H1 (cell line): ENCODE results near the gene PWWP3B. TPM values are rescaled to one million over a fixed set of nuclear protein-coding genes. Genes with fewer than 3 reads are reported as not detected.

ENCODE experiments used
- CTCF ChIA-PET: fragments of 300-600 bp; sonication (Branson Sonifier 250); formaldehyde crosslinking; loops from one replicate; lab custom pipeline; 2021; ENCODE audit not compliant: partially characterized antibody; lab: Charles Lee
- POLR2A ChIA-PET: fragments of 300-600 bp; sonication (Branson Sonifier 250); formaldehyde crosslinking; loops from one replicate; lab custom pipeline; 2021; ENCODE audit warnings: inconsistent platforms; ENCODE audit not compliant: partially characterized antibody; lab: Charles Lee
- DNase-seq, 2 experiments: peaks; one replicate each; pipeline versions ENCODE4 v3.0.0 to v3.0.0-alpha.2; 2010 to 2022; ENCODE audit warnings: low spot score in 2 of 2, low read depth in 1 of 2, mixed read lengths in 1 of 2
- FAIRE-seq: peaks from 2 replicates; lab custom pipeline; 2011; peaks lifted over from hg19 to GRCh38; lab: Jason Lieb, UNC
- H2AFZ ChIP-seq: 2 replicates; pipeline ENCODE4 v1.8.1; 2012; ENCODE audit warnings: low read length, inconsistent platforms
- H2AK5ac ChIP-seq: 2 replicates; pipeline ENCODE4 v1.6.1; 2013; ENCODE audit warnings: low read depth, low read length
- H2BK120ac ChIP-seq: replicated peaks from 2 replicates; pipeline ENCODE3; 2013; ENCODE audit warnings: low read depth, low read length, inconsistent platforms
- H2BK12ac ChIP-seq: 2 replicates; pipeline ENCODE4 v1.6.1; 2013; ENCODE audit warnings: low read depth, low read length
- H2BK15ac ChIP-seq: 2 replicates; pipeline ENCODE4 v1.6.1; 2013; ENCODE audit warnings: low read length
- H2BK20ac ChIP-seq: 2 replicates; pipeline ENCODE4 v1.6.1; 2013; ENCODE audit warnings: low read length
- H2BK5ac ChIP-seq: 2 replicates; pipeline ENCODE4 v1.6.1; 2013; ENCODE audit warnings: low read depth, low read length
- H3K14ac ChIP-seq: 2 replicates; pipeline ENCODE4 v1.6.1; 2013; ENCODE audit warnings: inconsistent platforms; ENCODE audit not compliant: insufficient read length
- H3K18ac ChIP-seq: 2 replicates; pipeline ENCODE4 v1.6.1; 2013; ENCODE audit warnings: low read length; ENCODE audit errors: extremely low read depth
- H3K23ac ChIP-seq: 2 replicates; pipeline ENCODE4 v1.6.1; 2013; ENCODE audit warnings: inconsistent platforms; ENCODE audit not compliant: insufficient read length
- H3K23me2 ChIP-seq: 2 replicates; pipeline ENCODE4 v1.6.1; 2013; ENCODE audit warnings: low read depth, low read length
- H3K27ac ChIP-seq: 2 replicates; pipeline ENCODE4 v1.6.1; 2011; ENCODE audit warnings: low read depth, low read length, inconsistent platforms
- H3K27me3 ChIP-seq, 4 experiments: replicated peaks in 1 of 4; 1 replicate in 1 of 4; 2 replicates in 3 of 4; pipeline versions ENCODE4 v1.6.1 to v1.8.1; 2011 to 2013; ENCODE audit warnings: low read length in 3 of 4, mild to moderate bottlenecking in 3 of 4, inconsistent platforms in 2 of 4, mixed read lengths in 2 of 4, moderate library complexity in 1 of 4; ENCODE audit not compliant: control insufficient read depth in 3 of 4, insufficient read depth in 3 of 4; ENCODE audit errors: extremely low read depth in 1 of 4
- H3K36me3 ChIP-seq, 4 experiments: 2 replicates each; pipeline versions ENCODE4 v1.6.1 to v1.8.1; 2011 to 2013; ENCODE audit warnings: mild to moderate bottlenecking in 4 of 4, low read length in 3 of 4, moderate library complexity in 2 of 4, control low read depth in 1 of 4, inconsistent platforms in 1 of 4; ENCODE audit not compliant: insufficient read depth in 4 of 4, control insufficient read depth in 2 of 4
- H3K4ac ChIP-seq: replicated peaks from 2 replicates; pipeline ENCODE3; 2013; ENCODE audit warnings: low read length, low read depth, mixed read lengths, inconsistent platforms; ENCODE audit not compliant: insufficient read length
- H3K4me1 ChIP-seq, 4 experiments: replicated peaks in 1 of 4; 1 replicate in 1 of 4; 2 replicates in 3 of 4; pipeline versions ENCODE4 v1.6.1 to v1.8.1; 2011 to 2013; ENCODE audit warnings: low read length in 3 of 4, inconsistent platforms in 2 of 4, mixed read lengths in 1 of 4; ENCODE audit not compliant: insufficient read depth in 4 of 4, control insufficient read depth in 3 of 4
- H3K4me2 ChIP-seq, 2 experiments: 2 replicates each; pipeline versions ENCODE4 v1.6.1 to v1.8.1; 2011 to 2013; ENCODE audit warnings: low read depth in 2 of 2, low read length in 2 of 2, control low read depth in 1 of 2, inconsistent platforms in 1 of 2, mild to moderate bottlenecking in 1 of 2; ENCODE audit not compliant: insufficient read depth in 1 of 2
- H3K4me3 ChIP-seq, 4 experiments: fragments of 200-600, 300-600 bp in 1 of 4; sonication (generic), shearing (Covaris generic), sonication (Bioruptor Twin) in 1 of 4; 2 replicates each; pipeline versions ENCODE4 v1.5.1 to v1.8.1; 2011 to 2016; ENCODE audit warnings: low read length in 4 of 4, low read depth in 3 of 4, control low read depth in 2 of 4, inconsistent platforms in 2 of 4, mild to moderate bottlenecking in 2 of 4, mixed read lengths in 1 of 4, moderate library complexity in 1 of 4; ENCODE audit not compliant: insufficient read depth in 2 of 4; ENCODE audit errors: extremely low read depth in 1 of 4
- H3K56ac ChIP-seq: replicated peaks from 2 replicates; pipeline ENCODE3; 2013; ENCODE audit warnings: low read depth, mild to moderate bottlenecking, mixed read lengths, low read length, inconsistent platforms; ENCODE audit not compliant: insufficient read length
- H3K79me1 ChIP-seq: 2 replicates; pipeline ENCODE4 v1.6.1; 2013; ENCODE audit warnings: low read depth, low read length, control low read depth
- H3K79me2 ChIP-seq, 2 experiments: 2 replicates each; pipeline versions ENCODE4 v1.6.1 to v1.8.1; 2012 to 2013; ENCODE audit warnings: low read length in 2 of 2, mild to moderate bottlenecking in 2 of 2, inconsistent platforms in 1 of 2; ENCODE audit not compliant: insufficient read depth in 2 of 2, control insufficient read depth in 1 of 2
- H3K9ac ChIP-seq, 4 experiments: replicated peaks in 1 of 4; 1 replicate in 1 of 4; 2 replicates in 3 of 4; pipeline versions ENCODE4 v1.6.1 to v1.8.1; 2011 to 2013; ENCODE audit warnings: low read depth in 3 of 4, low read length in 3 of 4, control low read depth in 2 of 4, mild to moderate bottlenecking in 2 of 4, moderate library complexity in 2 of 4, inconsistent platforms in 1 of 4; ENCODE audit errors: extremely low read depth in 1 of 4
- H3K9me3 ChIP-seq, 2 experiments: 2 replicates each; pipeline versions ENCODE4 v1.6.1 to v1.8.1; 2012 to 2013; ENCODE audit warnings: mild to moderate bottlenecking in 2 of 2, moderate library complexity in 2 of 2, control low read depth in 1 of 2, inconsistent platforms in 1 of 2, low read depth in 1 of 2, low read length in 1 of 2, mixed read lengths in 1 of 2; ENCODE audit not compliant: insufficient read depth in 2 of 2
- H4K20me1 ChIP-seq, 2 experiments: replicated peaks in 1 of 2; 2 replicates each; pipeline versions ENCODE3 to v1.8.1; 2011 to 2013; ENCODE audit warnings: inconsistent platforms in 2 of 2, low read length in 2 of 2, mild to moderate bottlenecking in 1 of 2; ENCODE audit not compliant: insufficient read depth in 2 of 2, control insufficient read depth in 1 of 2
- H4K5ac ChIP-seq: 2 replicates; pipeline ENCODE4 v1.6.1; 2013; ENCODE audit warnings: low read length, low read depth, mixed read lengths, inconsistent platforms; ENCODE audit not compliant: insufficient read length
- H4K8ac ChIP-seq: 2 replicates; pipeline ENCODE4 v1.8.0; 2013; ENCODE audit warnings: mild to moderate bottlenecking, moderate library complexity, low read length, inconsistent platforms; ENCODE audit not compliant: insufficient read depth; ENCODE audit errors: extremely low read depth
- H4K91ac ChIP-seq: replicated peaks from 2 replicates; pipeline ENCODE3; 2013; ENCODE audit warnings: low read length, mixed read lengths, inconsistent platforms; ENCODE audit not compliant: insufficient read length
- GABPA ChIP-seq: IDR thresholded peaks from 2 replicates; pipeline ENCODE4 v1.6.1; 2011; ENCODE audit warnings: mild to moderate bottlenecking, low read length, moderate library complexity, borderline replicate concordance; ENCODE audit not compliant: insufficient read depth
- polyA plus RNA-seq, 7 experiments: library from polyadenylated mRNA; depleted of rRNA in 3 of 7; stranded (reverse) in 5 of 7; unstranded in 2 of 7; fragments of >200 nt in 5 of 7; fragments of 200-250 nt in 2 of 7; gene quantifications; 1 replicate in 5 of 7; 2 replicates in 1 of 7; 4 replicates in 1 of 7; pipeline versions ENCODE4 v1.2.1 to v1.2.3, GENCODE V29; 2011 to 2013; ENCODE audit warnings: missing spikeins in 2 of 7, mixed read lengths in 2 of 7
- total RNA-seq: library from RNA; stranded (reverse); fragmentation: NEBNext Ultra II Directional; extraction: Animal tissue kit (Norgen Biotek cat#: 25700); gene quantifications from 2 replicates; pipeline ENCODE4 v1.2.1, GENCODE V29; 2021

Gene PWWP3B
- total and polyA plus RNA-seq, 2 of the 8 experiments (the other 6 are each of a cell fraction or from before 2014, with no cell fraction given), result 0.15 to 0.61 TPM

DNA sequence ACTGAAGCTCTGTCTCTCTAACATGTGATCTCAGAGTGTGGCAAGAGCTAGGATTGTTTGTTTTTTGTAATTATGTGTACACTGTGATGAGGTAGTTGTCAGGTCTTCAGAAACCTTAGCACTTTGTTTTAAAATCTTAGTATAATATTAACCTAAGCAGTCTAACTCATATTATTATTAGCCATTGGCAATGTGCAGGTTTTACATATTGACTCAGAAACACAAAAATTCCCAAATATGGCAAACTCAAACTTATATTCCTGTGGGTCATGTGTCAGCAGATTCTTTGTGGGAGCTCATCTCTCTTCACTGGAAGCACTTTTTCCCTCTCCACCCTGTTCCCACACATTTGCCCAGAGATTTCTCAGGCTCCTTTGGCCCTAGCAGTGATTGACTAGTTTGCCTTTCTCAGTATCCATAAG is 8.2 kb upstream of the PWWP3B start:
- Histone ChIP-seq H2AFZ (no peak overlapping the region), H3K9me3 (peaks cover 0 to 14% of the 10 kb centered on the region in 2 experiments; a peak in 2 of 4 replicates), H3K4me2 (no peak overlapping the region), H2BK120ac (no peak overlapping the region), H2BK20ac (no peak overlapping the region), H3K23me2 (no peaks in the 10 kb centered on the region), H3K27ac (no peak overlapping the region), H2AK5ac (no peak overlapping the region), H2BK5ac (no peak overlapping the region), H3K4me3 (no peak overlapping the region), H2BK15ac (no peak overlapping the region), H3K27me3 (no peaks in the 10 kb centered on the region), H3K79me2 (no peaks in the 10 kb centered on the region), H3K4ac (no peak overlapping the region), H3K23ac (no peak overlapping the region), H3K79me1 (no peaks in the 10 kb centered on the region), H3K14ac (no peak overlapping the region), H3K9ac (no peak overlapping the region), H2BK12ac (no peak overlapping the region), H3K56ac (no peak overlapping the region), H3K36me3 (no peaks in the 10 kb centered on the region), H4K91ac (no peak overlapping the region), H4K5ac (no peak overlapping the region), H3K18ac (no peak overlapping the region), H4K8ac (no peak overlapping the region), H3K4me1 (no peaks in the 10 kb centered on the region), H4K20me1 (no peaks in the 10 kb centered on the region)
- ChIA-PET POLR2A (no interaction called here), CTCF (interaction anchor here (0.5 to 0.7 kb wide), 2 partner anchors 21 to 894 kb away, joined by 3 to 4 read pairs; no protein-coding TSS in a partner anchor)
- FAIRE-seq, result no peak
- no peak for DNase-seq
- TF ChIP-seq GABPA, result no peak
